Keratinocyte (primary cell): ENCODE results near the gene EHBP1. TPM values are rescaled to one million over a fixed set of nuclear protein-coding genes. Genes with fewer than 3 reads are reported as not detected.
A peak's percentile ranks its signal among the peaks of the same experiment; 100 is the strongest.

Experiments
- DNase-seq: peaks from one replicate; pipeline ENCODE4 v3.0.0-alpha.2; 2011; ENCODE audit warnings: low read depth, missing footprints, low spot score
- FAIRE-seq: peaks from 2 replicates; lab custom pipeline; 2011; peaks lifted over from hg19 to GRCh38; lab: Jason Lieb, UNC
- H2AFZ ChIP-seq: 2 replicates; pipeline ENCODE4 v1.6.0; 2012; ENCODE audit warnings: low read length, control low read depth, inconsistent platforms; ENCODE audit not compliant: control insufficient read depth
- H3K27ac ChIP-seq: 2 replicates; pipeline ENCODE4 v1.5.1; 2011; ENCODE audit warnings: low read length; ENCODE audit not compliant: control insufficient read depth, insufficient read depth
- H3K27me3 ChIP-seq: 3 replicates; pipeline ENCODE4 v1.6.0; 2011; ENCODE audit warnings: low read length; ENCODE audit not compliant: control insufficient read depth, insufficient read depth; ENCODE audit errors: extremely low read depth
- H3K36me3 ChIP-seq, 2 experiments: 2 replicates in 1 of 2; 3 replicates in 1 of 2; pipeline ENCODE4 v1.5.1; 2011; ENCODE audit warnings: low read length in 2 of 2, mild to moderate bottlenecking in 1 of 2; ENCODE audit not compliant: control insufficient read depth in 2 of 2, insufficient read depth in 2 of 2; ENCODE audit errors: extremely low read depth in 1 of 2
- H3K4me1 ChIP-seq: 3 replicates; pipeline ENCODE4 v1.5.1; 2011; ENCODE audit warnings: low read length; ENCODE audit not compliant: control insufficient read depth, insufficient read depth; ENCODE audit errors: extremely low read depth
- H3K4me2 ChIP-seq: 3 replicates; pipeline ENCODE4 v1.6.0; 2011; ENCODE audit warnings: low read depth, low read length; ENCODE audit not compliant: control insufficient read depth, insufficient read depth; ENCODE audit errors: extremely low read depth
- H3K4me3 ChIP-seq, 3 experiments: fragments of 200-600 bp in 1 of 3; sonication (generic) in 1 of 3; 2 replicates in 2 of 3; 3 replicates in 1 of 3; pipeline ENCODE4 v1.5.1; 2011 to 2016; ENCODE audit warnings: low read length in 3 of 3, mild to moderate bottlenecking in 3 of 3, control low read depth in 2 of 3, inconsistent platforms in 1 of 3, low read depth in 1 of 3, mixed read lengths in 1 of 3, mixed run types in 1 of 3, moderate library complexity in 1 of 3; ENCODE audit not compliant: control insufficient read depth in 2 of 3, insufficient read depth in 2 of 3; ENCODE audit errors: extremely low read depth in 1 of 3
- H3K79me2 ChIP-seq: 2 replicates; pipeline ENCODE4 v1.6.0; 2012; ENCODE audit warnings: low read length; ENCODE audit not compliant: control insufficient read depth, insufficient read depth
- H3K9ac ChIP-seq: 3 replicates; pipeline ENCODE4 v1.6.0; 2011; ENCODE audit warnings: low read length; ENCODE audit not compliant: control insufficient read depth, insufficient read depth; ENCODE audit errors: extremely low read depth
- H3K9me1 ChIP-seq: 3 replicates; pipeline ENCODE4 v1.6.0; 2011; ENCODE audit warnings: low read length; ENCODE audit not compliant: control insufficient read depth, insufficient read depth; ENCODE audit errors: extremely low read depth
- H3K9me3 ChIP-seq: 2 replicates; pipeline ENCODE4 v1.5.1; 2012; ENCODE audit warnings: low read depth, low read length; ENCODE audit not compliant: control insufficient read depth
- H4K20me1 ChIP-seq: 3 replicates; pipeline ENCODE4 v1.6.0; 2011; ENCODE audit warnings: low read length; ENCODE audit not compliant: control insufficient read depth, insufficient read depth; ENCODE audit errors: extremely low read depth
- CTCF ChIP-seq, 3 experiments: IDR thresholded peaks in 1 of 3; conservative IDR thresholded peaks in 1 of 3; optimal IDR thresholded peaks in 1 of 3; 2 replicates in 2 of 3; 3 replicates in 1 of 3; pipeline versions ENCODE3 to v1.5.1; 2011; ENCODE audit warnings: low read length in 3 of 3, mild to moderate bottlenecking in 3 of 3, moderate library complexity in 2 of 3, control low read depth in 1 of 3, inconsistent platforms in 1 of 3; ENCODE audit not compliant: insufficient read depth in 2 of 3; ENCODE audit errors: extremely low read depth in 1 of 3
- EZH2 ChIP-seq: IDR thresholded peaks from one replicate; pipeline ENCODE4 v1.6.1; 2012; ENCODE audit warnings: inconsistent platforms, mild to moderate bottlenecking, low read length, moderate library complexity
- dilution Hi-C: fragments of 300-500 bp; cut with MboI; formaldehyde crosslinking; loops from one replicate; pipeline ENCODE4 v1.7.0; 2020; ENCODE audit warnings: low sequenced_read_pairs; ENCODE audit not compliant: extremely low pct_ligation_motif_present
- polyA plus RNA-seq, 5 experiments: library from polyadenylated mRNA; depleted of rRNA in 3 of 5; stranded (reverse) in 3 of 5; stranded (forward) in 1 of 5; unstranded in 1 of 5; fragments of >200 nt; gene quantifications; 1 replicate in 1 of 5; 2 replicates in 3 of 5; 3 replicates in 1 of 5; pipeline versions ENCODE4 v1.2.1 to v1.2.3, GENCODE V29; 2011 to 2012; ENCODE audit warnings: missing spikeins in 2 of 5, low read depth in 1 of 5, low replicate concordance in 1 of 5

Gene EHBP1
- polyA plus RNA-seq, 1 donor (not counting 4 experiments of a cell fraction or from before 2014, with no cell fraction given): 59.0 TPM

- peak overlapping the region; percentile 74 for H3K27ac ChIP-seq
- DNase-seq (no peak), FAIRE-seq (no peak)
- H3K4me2 ChIP-seq: peak overlapping the region; percentile 83
- H3K4me1 ChIP-seq: peaks cover 20% of the 10 kb centered on the region
- H3K9ac ChIP-seq: peak overlapping the region; percentile 18
- dilution Hi-C loops: no loop called here
- H3K4me3 ChIP-seq: no peak overlapping the region
- H3K79me2 ChIP-seq: no peaks in the 10 kb centered on the region
- TF ChIP-seq EZH2: no peak
- TF ChIP-seq CTCF (optimal IDR thresholded peaks at IDR 0.05 in 1 of 3, IDR thresholded peaks at IDR 0.05 in 1 of 3, conservative IDR thresholded peaks at IDR 0.05 in 1 of 3; ENCODE audit: extremely low read depth in 1 of 3, insufficient read depth in 2 of 3, low read length in 3 of 3): no peak
- H2AFZ ChIP-seq: peak overlapping the region; percentile 55
- H3K9me1 ChIP-seq: no peaks in the 10 kb centered on the region
- peaks cover 0 to 3% of the 10 kb centered on the region in 2 experiments for H3K36me3 ChIP-seq
- no peaks in the 10 kb centered on the region for H4K20me1 ChIP-seq
- no peaks in the 10 kb centered on the region for H3K9me3 ChIP-seq
- H3K27me3 ChIP-seq: no peaks in the 10 kb centered on the region
These were observed 263.2 kb downstream of the EHBP1 start for GRCh38 chr2:62968668-62969067.

DNA sequence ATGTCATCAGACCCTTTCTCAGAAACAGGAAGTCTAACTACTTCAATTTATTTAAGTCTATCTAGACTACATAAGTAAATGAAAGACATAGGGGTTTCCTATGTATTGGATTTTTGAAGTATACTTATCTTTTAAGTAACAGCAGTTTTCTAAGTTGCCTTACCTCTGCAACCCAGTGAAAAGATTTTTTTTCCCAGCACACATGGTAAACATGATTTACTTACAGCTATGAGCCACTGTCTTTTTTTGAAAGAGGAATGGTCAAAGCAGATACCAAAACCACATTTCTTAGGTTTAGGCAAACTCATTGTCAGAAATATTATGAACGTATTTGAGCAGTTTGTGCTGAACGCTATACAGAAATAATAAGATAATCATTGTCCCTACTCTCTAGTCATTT lies 266.4 kb downstream of the EHBP1 start:
- no peak overlapping the region for H3K9ac ChIP-seq
- DNase-seq (no peak), FAIRE-seq (no peak)
- dilution Hi-C loops: no loop called here
- no peak overlapping the region for H3K4me3 ChIP-seq
- no peaks in the 10 kb centered on the region for H3K9me3 ChIP-seq
- TF ChIP-seq CTCF (optimal IDR thresholded peaks at IDR 0.05 in 1 of 3, IDR thresholded peaks at IDR 0.05 in 1 of 3, conservative IDR thresholded peaks at IDR 0.05 in 1 of 3; ENCODE audit: extremely low read depth in 1 of 3, insufficient read depth in 2 of 3, low read length in 3 of 3) (no peak), EZH2 (no peak)
- H3K27me3 ChIP-seq: no peaks in the 10 kb centered on the region
- H3K4me1 ChIP-seq: peaks cover 19% of the 10 kb centered on the region
- no peaks in the 10 kb centered on the region for H4K20me1 ChIP-seq
- H3K36me3 ChIP-seq: peaks cover 2 to 5% of the 10 kb centered on the region in 2 experiments
- H3K9me1 ChIP-seq: no peaks in the 10 kb centered on the region
- no peak overlapping the region for H2AFZ ChIP-seq
- no peak overlapping the region for H3K27ac ChIP-seq
- no peak overlapping the region for H3K4me2 ChIP-seq
- no peaks in the 10 kb centered on the region for H3K79me2 ChIP-seq
